AG04450 (cell line): ENCODE data around the gene PHF21B. TPM values are rescaled to one million over a fixed set of nuclear protein-coding genes. Genes with fewer than 3 reads are reported as not detected.

Experiments
- CTCF ChIA-PET: fragments of 300-600, 350-600 bp; formaldehyde crosslinking; extraction: SDS; loops from one replicate; lab custom pipeline; 2022; ENCODE audit warnings: antibody characterized with exemption, inconsistent platforms; lab: Charles Lee
- POLR2A ChIA-PET: fragments of 350-600 bp; formaldehyde crosslinking; extraction: SDS; loops from one replicate; lab custom pipeline; 2021; ENCODE audit warnings: antibody characterized with exemption, inconsistent platforms; lab: Yijun Ruan, JAX
- DNase-seq: peaks from one replicate; pipeline ENCODE4 v3.0.0-alpha.2; 2011; ENCODE audit warnings: low read depth, low spot score
- H3K27ac ChIP-seq: one replicate; pipeline ENCODE4 v1.5.1; 2012; ENCODE audit warnings: low read depth, low read length, control low read depth
- H3K27me3 ChIP-seq: one replicate; pipeline ENCODE4 v1.6.0; 2012; ENCODE audit warnings: low read length; ENCODE audit not compliant: control insufficient read depth, insufficient read depth
- H3K4me3 ChIP-seq: 2 replicates; pipeline ENCODE4 v1.5.1; 2011; ENCODE audit warnings: mild to moderate bottlenecking, low read depth, low read length, control low read depth
- H3K9me3 ChIP-seq: 2 replicates; pipeline ENCODE4 v1.5.1; 2012; ENCODE audit warnings: low read length; ENCODE audit not compliant: control insufficient read depth, insufficient read depth
- CTCF ChIP-seq: IDR thresholded peaks from 2 replicates; pipeline ENCODE4 v1.5.1; 2011; ENCODE audit warnings: low read depth, low read length, control low read depth, inconsistent platforms
- polyA minus RNA-seq: library from RNA; depleted of rRNA, polyadenylated mRNA; stranded (reverse); fragments of >200 nt; gene quantifications from 2 replicates; pipeline ENCODE4 v1.2.3, GENCODE V29; 2011; rRNA and poly(A)+ RNA removed
- polyA plus RNA-seq: library from polyadenylated mRNA; depleted of rRNA; stranded (reverse); fragments of >200 nt; gene quantifications from 2 replicates; pipeline ENCODE4 v1.2.3, GENCODE V29; 2011; rRNA removed

PHF21B gene
- 0.02 TPM in 1 of 2 replicates, not detected in the other for polyA plus RNA-seq
- polyA minus RNA-seq: not detected in 2 replicates

- CTCF ChIA-PET: interaction anchor here (0.7 kb wide), 1 partner anchor 16 kb away, joined by 4 read pairs; no protein-coding TSS in a partner anchor
- Histone ChIP-seq H3K4me3 (peak within 1 kb of the TSS; percentile 60), H3K9me3 (no peaks in the 10 kb centered on the region), H3K27ac (no peak within 1 kb of the TSS), H3K27me3 (peaks cover 59% of the 10 kb centered on the region)
- no peak for DNase-seq
- TF ChIP-seq CTCF: no peak
- POLR2A ChIA-PET: no interaction called here
These were observed at the start of gene PHF21B for GRCh38 chr22:45009606-45010531. TSS of gene PHF21B (minus strand) at chr22:45010005. CDS start at chr22:45009549, 456 bp downstream.

GRCh38 chr22:45059296-45059695 is 49.5 kb upstream of the PHF21B start:
- Histone ChIP-seq H3K27ac (no peak overlapping the region), H3K4me3 (no peak overlapping the region), H3K9me3 (no peaks in the 10 kb centered on the region; the same call in 1 of the 2 replicates), H3K27me3 (peaks cover 25% of the 10 kb centered on the region)
- no peak for DNase-seq
- POLR2A ChIA-PET: no interaction called here
- TF ChIP-seq CTCF: no peak
- CTCF ChIA-PET: no interaction called here

- TF ChIP-seq CTCF: no peak
- no peak overlapping the region for H3K4me3 ChIP-seq
- CTCF ChIA-PET: no interaction called here
- no peaks in the 10 kb centered on the region; the same call in 1 of the 2 replicates for H3K9me3 ChIP-seq
- no peak overlapping the region for H3K27ac ChIP-seq
- POLR2A ChIA-PET: no interaction called here
- no peak for DNase-seq
- peaks cover 29% of the 10 kb centered on the region for H3K27me3 ChIP-seq
These were observed 48.8 kb upstream of the PHF21B start for GRCh38 chr22:45058622-45058912.

- peaks cover 37% of the 10 kb centered on the region for H3K27me3 ChIP-seq
- ChIA-PET CTCF (no interaction called here), POLR2A (no interaction called here)
- no peak for DNase-seq
- H3K27ac ChIP-seq: no peak overlapping the region
- no peaks in the 10 kb centered on the region for H3K9me3 ChIP-seq
- no peak overlapping the region for H3K4me3 ChIP-seq
- no peak for TF ChIP-seq CTCF
These were observed 46.1 kb upstream of the PHF21B start for GRCh38 chr22:45055936-45056335.

- Histone ChIP-seq H3K27ac (no peak overlapping the region), H3K27me3 (peaks cover 39% of the 10 kb centered on the region), H3K4me3 (no peak overlapping the region), H3K9me3 (no peaks in the 10 kb centered on the region)
- no peak for DNase-seq
- ChIA-PET POLR2A (interaction anchor here (0.5 kb wide), 1 partner anchor 37 kb away, joined by 4 read pairs; no protein-coding TSS in a partner anchor), CTCF (no interaction called here)
- no peak for TF ChIP-seq CTCF
These were observed 43.8 kb upstream of the PHF21B start for GRCh38 chr22:45053571-45053970.
